LNCaP clone FGC (cell line): ENCODE data around the gene RBM33.
A peak's percentile ranks its signal among the peaks of the same experiment; 100 is the strongest.

Experiments used
- DNase-seq: peaks from one replicate; pipeline ENCODE4 v3.0.0-alpha.2; 2011; ENCODE audit warnings: low read depth
- H3K4me3 ChIP-seq: 2 replicates; pipeline ENCODE4 v1.5.1; 2011; ENCODE audit warnings: mild to moderate bottlenecking, low read depth, low read length, control low read depth
- CTCF ChIP-seq: IDR thresholded peaks from 2 replicates; pipeline ENCODE4 v1.5.1; 2012; ENCODE audit warnings: mild to moderate bottlenecking; ENCODE audit not compliant: control insufficient read depth, insufficient read depth; ENCODE audit errors: extremely low read depth

Gene RBM33

GRCh38 chr7:155644178-155644970 lies at the start of gene RBM33:
TSS of gene RBM33 (plus strand) at chr7:155644661. CDS start at chr7:155644877, 216 bp downstream.
- DNase-seq = peak; percentile 57
- TF ChIP-seq CTCF = no peak
- H3K4me3 ChIP-seq = peak within 1 kb of the TSS; percentile 96

GRCh38 chr7:155594961-155595366 lies 49.5 kb upstream of the RBM33 start:
- no peak overlapping the region for H3K4me3 ChIP-seq
- no peak for TF ChIP-seq CTCF
- DNase-seq = no peak

GRCh38 chr7:155597753-155598140 lies 46.7 kb upstream of the RBM33 start:
- no peak overlapping the region for H3K4me3 ChIP-seq
- no peak for TF ChIP-seq CTCF

GRCh38 chr7:155598810-155599210 lies 45.7 kb upstream of the RBM33 start:
- H3K4me3 ChIP-seq = no peak overlapping the region
- DNase-seq = no peak
- TF ChIP-seq CTCF = peak; percentile 99

More at GRCh38 chr7:155597753-155598140, 46.7 kb upstream of the RBM33 start:
- DNase-seq = no peak

- DNase-seq = no peak
- TF ChIP-seq CTCF = no peak
- no peak overlapping the region for H3K4me3 ChIP-seq
Measured at GRCh38 chr7:155602156-155602555, 42.3 kb upstream of the RBM33 start.

- TF ChIP-seq CTCF = no peak
- H3K4me3 ChIP-seq = no peak overlapping the region
- DNase-seq = no peak
Measured at GRCh38 chr7:155602750-155603149, 41.7 kb upstream of the RBM33 start.
